Stomach smooth muscle (tissue), 2 donors: ENCODE measurements around the gene ZBTB42.

ENCODE experiments used
- H3K27ac ChIP-seq: one replicate; pipeline ENCODE4 v1.7.0; 2013; ENCODE audit warnings: mild to moderate bottlenecking, low read length, inconsistent platforms
- H3K27me3 ChIP-seq, 2 donors: one replicate each; pipeline ENCODE4 v1.7.0; 2013; ENCODE audit warnings: low read length in 2 of 2; ENCODE audit not compliant: insufficient read depth in 2 of 2, control insufficient read depth in 1 of 2
- H3K36me3 ChIP-seq, 2 donors: one replicate each; pipeline ENCODE4 v1.7.0; 2013; ENCODE audit warnings: low read length in 2 of 2; ENCODE audit not compliant: control insufficient read depth in 2 of 2, insufficient read depth in 2 of 2
- H3K4me1 ChIP-seq: one replicate; pipeline ENCODE4 v1.7.0; 2013; ENCODE audit warnings: low read length; ENCODE audit not compliant: control insufficient read depth, insufficient read depth
- H3K4me3 ChIP-seq, 2 donors: one replicate each; pipeline ENCODE4 v1.7.0; 2013; ENCODE audit warnings: low read length in 2 of 2
- H3K9ac ChIP-seq, 2 donors: one replicate each; pipeline ENCODE4 v1.7.0; 2013; ENCODE audit warnings: low read length in 2 of 2, mild to moderate bottlenecking in 1 of 2
- H3K9me3 ChIP-seq, 2 donors: one replicate each; pipeline ENCODE4 v1.7.0; 2013; ENCODE audit warnings: low read length in 2 of 2; ENCODE audit not compliant: control insufficient read depth in 2 of 2
- donor health status: healthy.
- donor health status: Pancreatic carcinoma.

Gene ZBTB42

DNA sequence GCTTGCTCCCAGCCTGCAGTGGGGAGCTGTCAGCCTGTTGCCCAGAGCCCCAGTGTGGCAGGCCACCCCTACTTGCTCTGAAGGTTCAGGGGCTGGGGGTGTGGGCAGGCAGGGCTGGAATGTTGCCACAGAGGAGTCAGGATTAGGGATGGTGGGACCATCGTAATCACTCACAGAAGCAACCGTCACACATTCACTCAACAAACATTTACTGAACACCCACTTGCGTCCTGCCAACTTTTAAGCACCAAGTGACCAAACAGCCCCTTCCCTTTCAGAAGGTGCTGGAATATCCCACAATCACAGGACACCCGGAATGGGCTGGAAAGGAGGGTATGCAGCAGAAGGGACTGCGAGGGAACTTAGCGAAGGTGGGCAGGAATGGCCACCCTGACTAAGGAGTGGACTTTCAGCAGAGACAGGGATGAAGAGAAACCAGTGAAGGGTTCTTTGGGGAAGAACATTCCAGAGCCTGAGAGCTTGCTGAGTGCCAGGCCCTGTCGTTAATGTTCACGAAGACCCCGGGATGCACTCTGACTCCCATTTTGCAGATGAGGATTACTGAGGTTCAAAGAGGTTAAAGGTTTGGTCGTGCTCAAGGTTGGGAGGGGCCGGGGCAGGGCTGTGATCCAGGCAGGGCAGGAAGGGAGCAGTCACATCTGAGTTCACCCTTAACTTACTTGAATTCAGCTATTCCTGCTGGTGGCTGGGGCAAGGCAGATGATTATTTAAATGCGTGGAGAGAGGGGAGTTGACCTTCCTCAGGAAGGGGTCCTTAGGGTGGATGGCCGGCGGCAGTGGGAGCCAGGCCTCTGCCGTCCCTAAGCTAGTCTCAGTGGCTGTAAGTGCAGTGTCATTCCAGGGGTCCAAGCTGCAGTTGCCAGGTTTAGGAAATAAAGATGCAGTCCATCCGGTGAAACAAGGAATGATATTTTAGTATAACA is 2.3 kb upstream of the ZBTB42 start:
- peak overlapping the region in 1 of 2 donors; percentile 75 for H3K4me3 ChIP-seq
- no peaks in the 10 kb centered on the region for H3K36me3 ChIP-seq
- H3K4me1 ChIP-seq: peaks cover 64% of the 10 kb centered on the region
- peak overlapping the region in 1 of 2 donors; percentile 98 for H3K9ac ChIP-seq
- no peaks in the 10 kb centered on the region for H3K9me3 ChIP-seq
- H3K27me3 ChIP-seq: no peaks in the 10 kb centered on the region
- H3K27ac ChIP-seq: peak overlapping the region; percentile 99

DNA sequence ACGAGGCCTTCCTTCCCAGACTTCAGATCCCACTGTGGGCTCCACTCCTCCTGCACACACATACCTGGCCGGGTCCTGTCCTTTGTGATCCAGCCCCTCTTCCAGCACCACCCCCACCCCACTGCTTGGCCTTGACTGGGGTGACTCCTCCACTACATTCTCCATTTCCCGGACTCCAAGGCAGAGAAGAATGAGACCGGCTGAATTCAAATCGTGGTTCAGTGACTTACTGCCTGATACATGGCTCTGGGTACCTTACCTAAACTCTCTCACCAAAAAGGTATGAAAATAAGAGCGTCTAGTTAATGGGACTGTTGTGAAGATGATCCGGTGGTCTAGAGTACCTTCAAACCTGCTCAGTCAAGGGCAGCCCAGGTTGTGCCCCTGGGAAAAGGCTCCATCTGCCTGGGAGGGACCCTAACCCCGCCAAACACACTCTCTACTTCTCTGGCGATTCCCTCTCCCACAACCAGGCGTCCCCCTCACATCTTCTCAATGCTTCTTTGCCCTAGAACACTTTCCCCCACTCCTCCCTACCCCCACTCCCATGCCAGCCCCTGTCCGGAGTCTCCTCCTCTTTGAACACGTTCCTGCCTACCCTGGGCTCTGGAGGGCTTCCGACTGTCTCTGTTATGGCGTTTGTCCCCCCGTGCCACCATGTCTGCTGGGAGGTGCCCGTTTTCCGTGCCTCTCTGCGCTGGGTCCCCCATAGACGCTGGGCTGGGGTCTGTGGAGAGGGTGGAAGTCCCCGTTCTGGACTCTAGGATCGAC is 1.5 kb upstream of the ZBTB42 start:
- Histone ChIP-seq H3K27ac (peak overlapping the region; percentile 99), H3K4me1 (peaks cover 63% of the 10 kb centered on the region), H3K4me3 (peak overlapping the region; percentile 75 to 79), H3K9me3 (no peaks in the 10 kb centered on the region), H3K27me3 (no peaks in the 10 kb centered on the region), H3K36me3 (no peaks in the 10 kb centered on the region), H3K9ac (peak overlapping the region; percentile 96 to 98)

DNA sequence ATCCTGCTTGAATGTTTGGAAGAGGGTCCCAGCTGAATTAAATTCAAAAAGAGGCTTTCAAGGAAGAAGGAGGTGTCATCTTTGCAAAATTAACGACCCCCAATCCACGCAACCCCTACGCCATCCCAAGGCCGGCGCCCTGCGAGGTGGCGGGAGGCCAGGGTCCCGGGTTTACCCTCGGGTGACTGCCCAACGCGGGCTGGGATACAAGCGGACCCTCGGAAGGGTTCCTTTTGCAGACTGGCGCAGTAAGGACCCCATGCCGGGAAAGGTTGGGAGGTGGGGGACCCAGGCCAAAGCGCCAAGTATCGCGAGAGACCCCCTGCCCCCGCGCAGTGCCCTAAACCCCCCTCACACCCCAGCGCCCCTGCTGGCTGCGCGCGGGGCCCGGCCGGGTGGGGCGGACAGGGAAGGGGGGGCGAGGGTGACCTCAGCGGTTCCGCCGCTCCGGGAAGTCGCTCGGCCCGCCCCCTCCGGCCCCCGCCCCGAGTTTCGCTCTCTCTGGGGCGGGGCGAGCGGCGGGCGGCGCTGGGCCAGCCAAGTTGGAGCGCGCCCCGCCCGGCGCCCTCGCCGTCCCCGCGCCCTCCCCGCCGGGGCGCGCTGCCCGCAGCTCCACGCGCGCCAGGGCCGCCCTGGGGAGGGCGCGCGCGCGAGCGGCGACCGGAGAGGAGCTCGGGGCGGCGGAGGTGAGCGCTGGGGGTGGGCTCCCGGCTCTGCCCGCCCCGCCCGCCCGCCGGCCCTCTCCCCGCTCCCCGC is 708 bp upstream of the ZBTB42 start:
- Histone ChIP-seq H3K9me3 (no peaks in the 10 kb centered on the region), H3K27ac (peak overlapping the region; percentile 99), H3K9ac (peak overlapping the region; percentile 96 to 98), H3K36me3 (no peaks in the 10 kb centered on the region), H3K27me3 (no peaks in the 10 kb centered on the region), H3K4me3 (peak overlapping the region; percentile 79 to 86), H3K4me1 (peaks cover 64% of the 10 kb centered on the region)

DNA sequence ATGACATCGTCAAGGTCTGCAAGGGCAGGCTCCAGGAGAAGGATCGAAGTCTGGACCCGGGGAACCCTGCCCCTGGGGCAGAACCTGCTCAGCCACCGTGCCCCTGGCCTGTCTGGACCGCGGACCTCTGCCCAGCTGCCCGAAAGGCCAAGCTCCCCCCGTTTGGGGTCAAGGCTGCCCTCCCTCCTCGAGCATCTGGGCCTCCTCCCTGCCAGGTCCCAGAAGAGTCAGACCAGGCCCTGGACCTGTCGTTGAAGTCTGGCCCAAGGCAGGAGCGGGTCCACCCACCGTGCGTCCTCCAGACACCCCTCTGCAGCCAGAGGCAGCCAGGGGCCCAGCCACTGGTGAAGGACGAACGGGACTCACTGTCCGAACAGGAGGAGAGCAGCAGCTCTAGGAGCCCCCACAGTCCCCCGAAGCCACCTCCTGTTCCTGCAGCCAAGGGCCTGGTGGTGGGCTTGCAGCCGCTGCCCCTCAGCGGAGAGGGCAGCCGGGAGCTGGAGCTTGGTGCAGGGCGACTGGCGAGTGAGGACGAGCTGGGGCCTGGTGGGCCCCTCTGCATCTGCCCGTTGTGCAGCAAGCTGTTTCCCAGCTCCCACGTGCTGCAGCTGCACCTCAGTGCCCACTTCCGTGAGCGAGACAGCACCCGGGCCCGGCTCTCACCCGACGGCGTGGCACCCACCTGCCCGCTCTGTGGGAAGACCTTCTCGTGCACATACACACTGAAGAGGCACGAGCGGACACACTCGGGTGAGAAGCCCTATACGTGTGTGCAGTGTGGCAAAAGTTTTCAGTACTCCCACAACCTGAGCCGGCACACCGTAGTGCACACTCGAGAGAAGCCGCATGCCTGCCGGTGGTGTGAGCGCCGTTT is 856 bp downstream of the ZBTB42 start:
- Histone ChIP-seq H3K4me3 (peak overlapping the region; percentile 67 to 86), H3K9me3 (no peaks in the 10 kb centered on the region), H3K4me1 (peaks cover 66% of the 10 kb centered on the region), H3K27ac (peak overlapping the region; percentile 69), H3K27me3 (no peaks in the 10 kb centered on the region), H3K9ac (peak overlapping the region; percentile 66 to 68), H3K36me3 (no peaks in the 10 kb centered on the region)

DNA sequence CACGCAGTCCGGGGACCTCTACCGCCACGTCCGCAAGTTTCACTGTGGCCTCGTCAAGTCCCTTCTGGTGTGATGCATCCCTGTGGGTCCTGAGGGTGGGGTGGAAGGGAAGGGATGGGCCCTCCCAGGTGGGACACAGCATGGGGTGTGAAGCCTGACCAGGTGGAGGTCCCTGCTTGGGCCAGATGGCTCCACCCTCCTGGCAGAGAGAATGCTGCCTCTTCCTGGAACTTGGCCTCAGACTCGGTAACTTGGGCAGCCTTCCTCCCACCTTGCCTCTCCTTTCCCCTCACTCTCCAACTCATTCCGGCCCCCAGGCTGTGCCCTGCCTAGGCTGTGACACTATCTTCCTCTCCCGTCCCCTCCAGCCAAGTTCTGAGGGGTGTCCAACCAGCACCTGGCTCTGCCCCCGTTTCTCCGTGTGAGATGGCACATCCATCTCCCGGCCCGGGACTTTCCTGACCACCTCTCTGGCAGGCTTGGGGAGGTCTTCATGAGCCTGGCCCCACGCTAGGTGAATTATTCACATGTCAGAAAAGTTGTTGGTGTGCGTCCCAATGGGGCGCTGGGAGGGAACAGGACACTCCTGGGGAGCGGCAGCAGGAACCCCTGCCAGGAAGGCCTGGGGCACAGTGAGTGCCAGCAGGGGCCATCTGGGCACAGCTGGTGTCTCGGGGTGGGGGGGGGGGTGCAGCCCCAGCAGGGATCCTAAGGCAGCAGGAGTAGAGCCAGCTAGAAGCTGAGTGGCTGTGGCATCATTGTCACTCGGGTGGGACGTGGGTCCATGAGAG is 1.7 kb downstream of the ZBTB42 start:
- Histone ChIP-seq H3K4me3 (peak overlapping the region; percentile 36 to 86), H3K27ac (no peak overlapping the region), H3K4me1 (peaks cover 60% of the 10 kb centered on the region), H3K9me3 (no peaks in the 10 kb centered on the region), H3K27me3 (no peaks in the 10 kb centered on the region), H3K9ac (no peak overlapping the region), H3K36me3 (no peaks in the 10 kb centered on the region)

DNA sequence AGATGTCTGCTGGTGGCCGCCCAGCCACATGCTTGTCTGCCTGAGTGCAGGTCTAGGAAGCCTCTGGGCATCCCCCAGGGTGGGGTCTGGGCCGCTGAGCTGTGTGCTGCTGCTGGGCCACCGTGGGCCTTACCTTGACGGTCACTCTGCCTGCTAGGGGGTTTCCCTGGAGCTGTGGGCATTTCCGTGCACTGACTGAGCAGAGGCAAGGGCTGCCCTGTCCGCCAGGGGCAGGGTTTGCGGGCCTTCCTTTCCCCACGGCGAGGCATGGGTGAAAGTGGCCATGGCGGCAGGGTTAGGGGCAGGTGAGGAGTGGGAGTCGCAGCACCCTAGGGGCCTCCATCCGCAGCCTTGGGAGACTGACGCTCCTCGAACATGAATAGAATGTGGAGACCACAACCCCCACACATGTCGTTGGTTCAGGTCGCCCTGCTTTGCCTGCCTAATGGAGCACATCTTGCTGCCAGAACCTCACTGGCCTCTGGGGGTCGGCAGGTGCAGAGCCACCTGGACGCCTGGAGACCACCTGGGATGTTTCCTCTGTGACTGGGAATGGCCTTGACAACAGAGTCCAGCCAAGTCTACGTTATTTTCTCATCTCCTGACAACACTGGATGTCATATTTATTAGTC is 2.5 kb downstream of the ZBTB42 start:
- Histone ChIP-seq H3K27me3 (no peaks in the 10 kb centered on the region), H3K9me3 (no peaks in the 10 kb centered on the region), H3K9ac (no peak overlapping the region), H3K4me1 (peaks cover 56% of the 10 kb centered on the region), H3K4me3 (no peak overlapping the region), H3K36me3 (no peaks in the 10 kb centered on the region), H3K27ac (no peak overlapping the region)

DNA sequence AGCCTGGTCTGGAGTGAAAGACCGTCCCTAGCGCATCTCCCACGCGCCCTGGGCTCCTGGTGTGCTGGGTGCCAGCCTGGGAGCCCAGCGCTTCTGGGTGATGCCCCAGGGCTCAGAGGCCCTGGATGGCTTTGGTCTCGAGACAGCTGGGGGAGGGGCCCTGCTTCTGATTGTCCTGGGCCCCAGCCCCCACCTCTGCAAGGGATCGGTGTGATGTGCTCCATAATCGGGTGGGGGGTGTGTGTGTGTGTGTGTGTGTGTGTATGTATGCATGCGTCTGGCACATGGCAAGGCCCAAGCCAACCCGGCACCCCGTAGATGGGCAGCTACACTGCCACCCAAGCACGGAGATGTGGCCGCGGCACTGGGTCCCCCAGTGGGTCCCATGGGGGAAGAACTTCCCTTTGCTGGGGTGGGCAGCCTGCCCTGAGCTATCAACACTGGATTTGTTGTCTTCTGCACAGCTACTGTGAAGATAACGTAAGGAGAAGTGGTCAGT is 3.1 kb downstream of the ZBTB42 start:
- H3K36me3 ChIP-seq: no peaks in the 10 kb centered on the region
- H3K9me3 ChIP-seq: no peaks in the 10 kb centered on the region
- no peak overlapping the region for H3K9ac ChIP-seq
- H3K4me1 ChIP-seq: peaks cover 56% of the 10 kb centered on the region
- no peak overlapping the region for H3K27ac ChIP-seq
- no peaks in the 10 kb centered on the region for H3K27me3 ChIP-seq
- H3K4me3 ChIP-seq: no peak overlapping the region

DNA sequence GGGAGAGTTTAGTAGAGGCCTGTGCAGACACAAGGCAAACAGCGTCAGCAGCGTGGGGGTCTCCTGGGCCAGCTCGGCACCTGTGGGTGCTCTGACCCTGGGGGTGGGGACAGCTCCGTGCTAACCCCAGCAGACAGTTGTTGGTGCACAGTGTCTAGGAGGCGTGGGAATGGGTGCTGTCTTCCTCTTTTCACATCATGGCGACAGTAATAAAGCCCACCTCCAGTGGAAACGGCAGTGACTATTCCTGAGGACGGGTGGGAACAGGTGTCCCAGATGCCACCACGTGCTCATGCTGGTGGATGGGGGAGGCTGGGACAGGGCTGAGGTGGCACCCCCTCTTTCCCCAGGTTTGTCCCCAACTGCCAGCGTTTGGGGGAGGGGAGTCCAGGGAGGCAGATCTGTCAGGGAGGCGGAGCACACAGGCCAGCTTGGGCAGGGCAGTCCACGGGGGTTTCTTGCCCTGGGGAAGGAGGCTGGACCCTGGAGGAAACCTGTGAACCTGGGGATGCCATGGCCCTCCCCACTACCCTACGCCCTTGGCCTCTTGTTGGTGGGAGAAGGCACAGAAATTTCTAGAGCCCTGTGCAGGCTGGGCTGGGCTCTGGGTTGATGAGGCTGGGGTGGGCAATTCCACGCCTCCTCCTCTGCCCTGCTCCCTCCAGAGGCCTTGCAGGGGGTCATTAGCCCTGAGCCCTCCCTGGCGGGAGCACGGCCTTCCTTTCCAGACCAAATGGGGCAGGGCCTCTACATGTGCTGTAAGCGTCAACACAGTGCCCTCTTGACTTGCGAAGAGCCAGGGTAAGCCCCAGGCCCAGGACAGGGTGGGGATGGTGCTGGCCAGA is 3.8 kb downstream of the ZBTB42 start:
- H3K27ac ChIP-seq: no peak overlapping the region
- H3K4me1 ChIP-seq: peaks cover 53% of the 10 kb centered on the region
- H3K4me3 ChIP-seq: no peak overlapping the region
- H3K36me3 ChIP-seq: no peaks in the 10 kb centered on the region
- no peaks in the 10 kb centered on the region for H3K9me3 ChIP-seq
- no peak overlapping the region for H3K9ac ChIP-seq
- H3K27me3 ChIP-seq: no peaks in the 10 kb centered on the region
